DND-41 (cell line): ENCODE data around the gene BCAS3.

ENCODE experiments used
- ATAC-seq: fragments of 200-7000 bp; cut with Tn5 transposase; 3 replicates; pipeline ENCODE4 v1.9.1; 2021; ENCODE audit warnings: low read depth; ENCODE audit not compliant: insufficient read depth
- DNase-seq: peaks from one replicate; pipeline ENCODE4 v3.0.0-alpha.2; 2020
- H2AFZ ChIP-seq: 2 replicates; pipeline ENCODE4 v1.6.0; 2012; ENCODE audit warnings: low read depth, low read length
- H3K27ac ChIP-seq: 2 replicates; pipeline ENCODE4 v1.5.1; 2012; ENCODE audit warnings: low read length, inconsistent platforms
- H3K27me3 ChIP-seq: fragments of 200-600 bp; sonication (generic); 2 replicates; pipeline ENCODE4 v1.6.0; 2012; ENCODE audit warnings: low read length, mild to moderate bottlenecking, inconsistent platforms; ENCODE audit not compliant: insufficient read depth, poor library complexity
- H3K36me3 ChIP-seq: 2 replicates; pipeline ENCODE4 v1.5.1; 2012; ENCODE audit warnings: low read length, inconsistent platforms; ENCODE audit not compliant: insufficient read depth
- H3K4me1 ChIP-seq: 2 replicates; pipeline ENCODE4 v1.5.1; 2012; ENCODE audit warnings: mild to moderate bottlenecking, low read length; ENCODE audit not compliant: insufficient read depth
- H3K4me2 ChIP-seq: 2 replicates; pipeline ENCODE4 v1.6.0; 2012; ENCODE audit warnings: mild to moderate bottlenecking, moderate library complexity, low read length, inconsistent platforms; ENCODE audit not compliant: insufficient read depth
- H3K4me3 ChIP-seq, 2 experiments: fragments of 200-600 bp in 1 of 2; shearing (Covaris generic) in 1 of 2; 2 replicates each; pipeline ENCODE4 v1.5.1; 2012 to 2016; ENCODE audit warnings: inconsistent platforms in 2 of 2, low read length in 2 of 2, mild to moderate bottlenecking in 2 of 2, low read depth in 1 of 2, moderate library complexity in 1 of 2
- H3K79me2 ChIP-seq: 2 replicates; pipeline ENCODE4 v1.6.0; 2012; ENCODE audit warnings: low read length, inconsistent platforms; ENCODE audit not compliant: insufficient read depth
- H3K9ac ChIP-seq: 2 replicates; pipeline ENCODE4 v1.6.0; 2012; ENCODE audit warnings: low read depth, mild to moderate bottlenecking, inconsistent platforms, low read length, moderate library complexity
- H3K9me3 ChIP-seq: 2 replicates; pipeline ENCODE4 v1.5.1; 2012; ENCODE audit warnings: low read length, moderate library complexity, mild to moderate bottlenecking, inconsistent platforms; ENCODE audit not compliant: insufficient read depth, severe bottlenecking
- H4K20me1 ChIP-seq: 2 replicates; pipeline ENCODE4 v1.6.0; 2012; ENCODE audit warnings: low read length; ENCODE audit not compliant: insufficient read depth
- CTCF ChIP-seq: IDR thresholded peaks from 2 replicates; pipeline ENCODE4 v1.5.1; 2012; ENCODE audit warnings: borderline replicate concordance, low read length, moderate library complexity, mild to moderate bottlenecking; ENCODE audit not compliant: poor library complexity, severe bottlenecking; ENCODE audit errors: extremely low read depth
- EZH2 ChIP-seq: IDR thresholded peaks from 3 replicates; pipeline ENCODE4 v1.6.1; 2012; ENCODE audit warnings: borderline replicate concordance, low read depth, mild to moderate bottlenecking, moderate library complexity, low read length, inconsistent platforms; ENCODE audit not compliant: severe bottlenecking

The BCAS3 gene

DNA sequence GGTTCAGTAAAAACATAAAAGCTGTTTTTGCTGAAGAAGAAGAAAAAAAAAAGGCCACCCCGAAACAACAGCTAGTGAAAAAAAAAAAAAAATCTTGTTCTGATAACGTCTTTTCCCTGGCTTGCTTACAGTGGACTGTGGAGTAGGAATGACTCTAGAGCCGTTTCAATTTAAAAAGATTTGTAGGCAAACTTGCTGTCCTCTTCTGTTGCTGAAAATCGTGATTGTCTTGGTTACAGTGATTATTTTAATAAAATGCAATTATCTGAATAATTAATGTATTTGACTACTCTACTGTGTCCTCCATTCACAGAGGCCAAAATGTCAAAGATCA lies 531.4 kb downstream of the BCAS3 start:
- Histone ChIP-seq H3K9ac (no peak overlapping the region), H4K20me1 (no peaks in the 10 kb centered on the region), H3K9me3 (no peaks in the 10 kb centered on the region), H3K4me3 (no peak overlapping the region), H3K4me1 (no peaks in the 10 kb centered on the region), H2AFZ (no peak overlapping the region), H3K27ac (no peak overlapping the region), H3K36me3 (no peaks in the 10 kb centered on the region), H3K4me2 (no peak overlapping the region), H3K27me3 (no peaks in the 10 kb centered on the region), H3K79me2 (no peaks in the 10 kb centered on the region)
- ATAC-seq (no peak), DNase-seq (no peak)
- TF ChIP-seq EZH2 (no peak), CTCF (no peak)

DNA sequence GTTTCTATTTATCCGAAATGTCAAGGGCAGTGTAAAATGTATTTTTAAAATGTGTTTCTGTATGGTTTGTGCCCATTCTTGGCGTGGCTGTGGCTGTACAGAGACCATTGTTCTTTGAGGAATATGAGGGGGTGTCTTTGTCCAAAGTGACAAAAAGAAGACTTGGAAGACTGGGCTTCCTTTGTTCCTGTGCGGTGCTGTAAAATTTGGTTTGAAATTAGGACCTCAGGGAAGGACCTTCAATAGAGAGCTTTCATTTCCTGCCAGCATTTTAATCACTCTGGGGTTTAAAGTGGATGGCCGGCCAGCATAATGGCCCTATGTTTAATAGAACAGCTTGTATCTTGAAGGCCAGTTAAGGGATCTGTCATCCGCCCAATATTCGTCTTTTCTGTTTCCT lies 531.9 kb downstream of the BCAS3 start:
- no peak for ATAC-seq
- no peak overlapping the region for H3K27ac ChIP-seq
- H3K36me3 ChIP-seq: no peaks in the 10 kb centered on the region
- no peak overlapping the region for H3K4me3 ChIP-seq
- H3K4me1 ChIP-seq: no peaks in the 10 kb centered on the region
- H2AFZ ChIP-seq: no peak overlapping the region
- DNase-seq: no peak
- H3K27me3 ChIP-seq: no peaks in the 10 kb centered on the region
- H3K9me3 ChIP-seq: no peaks in the 10 kb centered on the region
- H3K4me2 ChIP-seq: no peak overlapping the region
- H3K79me2 ChIP-seq: no peaks in the 10 kb centered on the region
- TF ChIP-seq EZH2 (no peak), CTCF (no peak)
- no peaks in the 10 kb centered on the region for H4K20me1 ChIP-seq
- H3K9ac ChIP-seq: no peak overlapping the region

DNA sequence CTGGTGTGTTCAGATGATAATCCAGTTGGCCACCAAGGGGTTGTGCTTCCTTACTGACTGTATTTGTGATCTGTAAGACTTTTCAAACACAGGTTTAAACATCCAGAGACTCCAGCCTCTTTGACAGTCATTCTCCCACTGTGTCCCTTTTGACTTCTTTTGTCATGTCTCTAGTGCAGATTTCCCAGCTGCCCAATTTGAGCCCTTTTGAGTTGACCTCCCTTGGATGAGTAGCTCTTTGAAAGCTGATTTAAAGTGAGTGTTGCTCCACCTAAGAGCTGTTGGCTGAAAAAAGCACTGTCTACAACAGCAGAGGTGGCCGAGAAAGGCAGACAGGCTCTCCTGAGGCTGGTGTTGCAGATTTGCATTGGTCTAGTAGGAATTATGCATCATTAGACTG lies 533.6 kb downstream of the BCAS3 start:
- Histone ChIP-seq H3K36me3 (no peaks in the 10 kb centered on the region), H3K79me2 (no peaks in the 10 kb centered on the region), H3K9ac (no peak overlapping the region), H3K9me3 (no peaks in the 10 kb centered on the region), H3K4me2 (no peak overlapping the region), H3K27ac (no peak overlapping the region), H3K27me3 (no peaks in the 10 kb centered on the region), H3K4me3 (no peak overlapping the region), H3K4me1 (no peaks in the 10 kb centered on the region), H2AFZ (no peak overlapping the region), H4K20me1 (no peaks in the 10 kb centered on the region)
- DNase-seq (no peak), ATAC-seq (no peak)
- no peak for TF ChIP-seq CTCF
- TF ChIP-seq EZH2: no peak

- Histone ChIP-seq H4K20me1 (no peaks in the 10 kb centered on the region), H3K27ac (no peak overlapping the region), H3K27me3 (no peaks in the 10 kb centered on the region), H3K4me3 (no peak overlapping the region), H3K9me3 (no peaks in the 10 kb centered on the region), H3K79me2 (no peaks in the 10 kb centered on the region), H3K9ac (no peak overlapping the region), H2AFZ (no peak overlapping the region), H3K36me3 (no peaks in the 10 kb centered on the region), H3K4me2 (no peak overlapping the region), H3K4me1 (no peaks in the 10 kb centered on the region)
- DNase-seq (no peak), ATAC-seq (no peak)
- no peak for TF ChIP-seq CTCF
- no peak for TF ChIP-seq EZH2
These were observed 535.0 kb downstream of the BCAS3 start for GRCh38 chr17:61212655-61213054.
